OCI-LY7 (cell line): ENCODE results near the gene DYNAP. TPM values are rescaled to one million over a fixed set of nuclear protein-coding genes. Genes with fewer than 3 reads are reported as not detected.

ENCODE experiments used
- BruUV-seq: library from RNA; stranded (reverse); fragments of 400-500 nt; replicated peaks from 2 replicates; lab custom pipeline; 2021; lab: Mats Ljungman, UMichigan
- CTCF ChIA-PET: fragments of 300-600 bp; sonication (Branson Sonifier 250); formaldehyde crosslinking; loops from one replicate; lab custom pipeline; 2022; ENCODE audit warnings: antibody characterized with exemption; ENCODE audit not compliant: unreplicated experiment; lab: Charles Lee
- POLR2A ChIA-PET: fragments of 300-600 bp; sonication (Branson Sonifier 250); formaldehyde crosslinking; loops from one replicate; lab custom pipeline; 2022; ENCODE audit warnings: antibody characterized with exemption; lab: Charles Lee
- DNase-seq: peaks from one replicate; pipeline ENCODE4 v3.0.0-alpha.2; 2015; ENCODE audit warnings: low spot score
- H2AFZ ChIP-seq: fragments of 200-600 bp; sonication (generic), shearing (Covaris generic); 2 replicates; pipeline ENCODE4 v1.6.1; 2014; ENCODE audit warnings: mild to moderate bottlenecking, antibody characterized with exemption, low read length, moderate library complexity
- H3K27ac ChIP-seq: fragments of 200-600 bp; sonication (generic); 2 replicates; pipeline ENCODE4 v1.5.1; 2014; ENCODE audit warnings: mixed run types, low read depth, mild to moderate bottlenecking, moderate library complexity, low read length, inconsistent platforms; ENCODE audit not compliant: poor library complexity, severe bottlenecking
- H3K36me3 ChIP-seq: fragments of 200-600 bp; sonication (generic); 2 replicates; pipeline ENCODE4 v1.6.1; 2014; ENCODE audit warnings: mild to moderate bottlenecking, antibody characterized with exemption, low read length, moderate library complexity, mixed read lengths; ENCODE audit not compliant: insufficient read depth
- H3K4me1 ChIP-seq: fragments of 200-600 bp; sonication (generic); 2 replicates; pipeline ENCODE4 v1.5.1; 2014; ENCODE audit warnings: mild to moderate bottlenecking, low read length; ENCODE audit not compliant: insufficient read depth, poor library complexity, severe bottlenecking
- H3K4me2 ChIP-seq: fragments of 200-600 bp; sonication (generic); 2 replicates; pipeline ENCODE4 v1.6.1; 2014; ENCODE audit warnings: mild to moderate bottlenecking, low read length
- H3K4me3 ChIP-seq: fragments of 200-600 bp; sonication (generic); 2 replicates; pipeline ENCODE4 v1.5.1; 2014; ENCODE audit warnings: mild to moderate bottlenecking, low read depth, low read length; ENCODE audit not compliant: poor library complexity, severe bottlenecking
- H3K79me2 ChIP-seq: fragments of 200-600 bp; sonication (generic); 2 replicates; pipeline ENCODE4 v1.6.1; 2016; ENCODE audit warnings: low read depth, mild to moderate bottlenecking, low read length, moderate library complexity, mixed read lengths; ENCODE audit not compliant: insufficient read depth
- H3K9me2 ChIP-seq: fragments of 200-600 bp; sonication (generic); 2 replicates; pipeline ENCODE4 v1.6.1; 2016; ENCODE audit warnings: mild to moderate bottlenecking, low read length, mixed read lengths; ENCODE audit not compliant: insufficient read depth
- H3K9me3 ChIP-seq: fragments of 200-600 bp; sonication (generic); 2 replicates; pipeline ENCODE4 v1.6.1; 2014; ENCODE audit warnings: mild to moderate bottlenecking, mixed run types, low read length, mixed read lengths
- H4K20me1 ChIP-seq: fragments of 200-600 bp; sonication (generic); 2 replicates; pipeline ENCODE4 v1.6.1; 2014; ENCODE audit warnings: mild to moderate bottlenecking, antibody characterized with exemption, low read length, moderate library complexity, mixed read lengths; ENCODE audit not compliant: insufficient read depth
- CTCF ChIP-seq: fragments of 200-600 bp; sonication (generic); conservative IDR thresholded peaks from 2 replicates; pipeline ENCODE4 v1.5.1; 2014; ENCODE audit warnings: mild to moderate bottlenecking, antibody characterized with exemption, low read length, moderate library complexity, mixed read lengths
- EZH2phosphoT487 ChIP-seq: fragments of 200-600 bp; sonication (generic); IDR thresholded peaks from 2 replicates; pipeline ENCODE4 v1.6.1; 2018; ENCODE audit warnings: low read depth, borderline replicate concordance, mild to moderate bottlenecking, mixed run types, antibody characterized with exemption, low read length, moderate library complexity, mixed read lengths
- intact Hi-C: fragments of 100-400 bp; cut with micrococcal nuclease; formaldehyde crosslinking; loops from one replicate; pipeline ENCODE4 v1.10.0; 2022; ENCODE audit not compliant: unreplicated experiment
- total RNA-seq, 2 experiments: library from RNA; depleted of rRNA in 1 of 2; stranded (reverse); fragments of >200 nt in 1 of 2; shearing (Covaris generic) in 1 of 2; gene quantifications; 2 replicates each; pipeline ENCODE4 v1.2.3, GENCODE V29; 2014 to 2022

DYNAP gene
- total RNA-seq, 2 experiments from 2014 or later, result not detected

GRCh38 chr18:54604211-54604610 lies 13.2 kb downstream of the DYNAP start:
- no peaks in the 10 kb centered on the region for H4K20me1 ChIP-seq
- H3K9me3 ChIP-seq, result no peaks in the 10 kb centered on the region
- BruUV-seq, result no TSS peak
- no peak overlapping the region for H3K4me2 ChIP-seq
- intact Hi-C loops, result no loop called here
- H3K4me3 ChIP-seq, result no peak overlapping the region
- POLR2A ChIA-PET, result no interaction called here
- H3K4me1 ChIP-seq, result no peaks in the 10 kb centered on the region
- CTCF ChIA-PET, result no interaction called here
- no peak for DNase-seq
- H3K79me2 ChIP-seq, result no peaks in the 10 kb centered on the region
- no peak for TF ChIP-seq CTCF
- TF ChIP-seq EZH2phosphoT487, result no peak
- H2AFZ ChIP-seq, result no peak overlapping the region
- no peaks in the 10 kb centered on the region for H3K36me3 ChIP-seq
- H3K27ac ChIP-seq, result no peak overlapping the region
- H3K9me2 ChIP-seq, result no peaks in the 10 kb centered on the region

GRCh38 chr18:54606835-54607212 lies 15.8 kb downstream of the DYNAP start:
- no peak overlapping the region for H2AFZ ChIP-seq
- no peaks in the 10 kb centered on the region for H3K9me3 ChIP-seq
- no peaks in the 10 kb centered on the region for H3K9me2 ChIP-seq
- intact Hi-C loops, result no loop called here
- no peak overlapping the region for H3K27ac ChIP-seq
- BruUV-seq, result no TSS peak
- H3K36me3 ChIP-seq, result no peaks in the 10 kb centered on the region
- TF ChIP-seq EZH2phosphoT487, result no peak
- no peak for TF ChIP-seq CTCF
- H3K4me2 ChIP-seq, result no peak overlapping the region
- H3K79me2 ChIP-seq, result no peaks in the 10 kb centered on the region
- CTCF ChIA-PET, result interaction anchor here (0.9 kb wide), 1 partner anchor 40 kb away, joined by 3 read pairs; no protein-coding TSS in a partner anchor
- no peaks in the 10 kb centered on the region for H4K20me1 ChIP-seq
- no peak overlapping the region for H3K4me3 ChIP-seq
- POLR2A ChIA-PET, result interaction anchor here (1.0 to 1.1 kb wide), 2 partner anchors 25 to 150 kb away, joined by 3 read pairs; no protein-coding TSS in a partner anchor
- DNase-seq, result no peak
- no peaks in the 10 kb centered on the region for H3K4me1 ChIP-seq

- Histone ChIP-seq H3K4me1 (no peaks in the 10 kb centered on the region), H3K4me3 (no peak overlapping the region), H3K4me2 (no peak overlapping the region), H4K20me1 (no peaks in the 10 kb centered on the region), H2AFZ (no peak overlapping the region), H3K79me2 (no peaks in the 10 kb centered on the region), H3K36me3 (no peaks in the 10 kb centered on the region), H3K9me2 (no peaks in the 10 kb centered on the region), H3K9me3 (no peaks in the 10 kb centered on the region), H3K27ac (no peak overlapping the region)
- no TSS peak for BruUV-seq
- no peak for TF ChIP-seq EZH2phosphoT487
- no peak for TF ChIP-seq CTCF
- intact Hi-C loops, result no loop called here
- CTCF ChIA-PET, result no interaction called here
- DNase-seq, result no peak
- POLR2A ChIA-PET, result interaction anchor here (1.0 kb wide), 1 partner anchor 26 kb away, joined by 3 read pairs; no protein-coding TSS in a partner anchor
These were observed 16.4 kb downstream of the DYNAP start for GRCh38 chr18:54607213-54608027.
